ENCODE measurements around the gene AQR.

AQR gene

DNA sequence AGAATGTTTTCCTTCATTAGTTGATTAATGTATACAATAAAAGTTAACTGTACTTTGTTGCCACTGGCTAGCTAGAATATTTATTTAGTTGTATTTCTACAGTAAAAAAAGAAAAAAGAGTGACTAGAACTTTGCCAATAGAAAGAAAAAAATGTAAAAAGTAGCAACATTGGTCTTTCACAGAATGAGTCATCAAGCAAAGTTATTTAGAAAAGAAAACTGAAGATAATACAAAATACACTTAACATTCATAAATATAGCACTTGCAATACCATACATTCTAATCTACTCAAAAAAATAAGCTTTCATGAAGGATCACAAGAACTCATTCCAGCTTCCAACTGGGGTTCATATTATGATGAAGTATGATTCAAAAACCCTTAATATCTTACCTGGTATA is 83.4 kb downstream of the AQR start:
- no peaks in the 10 kb centered on the region for H3K79me2 ChIP-seq (ENCODE audit: insufficient read depth, low read length)
- H3F3A ChIP-seq (ENCODE audit: low read depth), result no peaks in the 10 kb centered on the region
- no peaks in the 10 kb centered on the region for H3K9me3 ChIP-seq (ENCODE audit: insufficient read depth, low read depth, low read length)
- no peaks in the 10 kb centered on the region for H4K20me1 ChIP-seq (ENCODE audit: insufficient read depth, low read length, poor library complexity, severe bottlenecking)
- H3K9me2 ChIP-seq (replicated peaks; ENCODE audit: low read depth, low read length), result no peaks in the 10 kb centered on the region
- no peak overlapping the region for H2AFZ ChIP-seq (ENCODE audit: low read length)
- no peak overlapping the region for H3K9ac ChIP-seq (ENCODE audit: low read depth, low read length, poor library complexity, severe bottlenecking)
- no peak overlapping the region for H3K4me3 ChIP-seq (ENCODE audit: low read length, poor library complexity, severe bottlenecking)
- H3K4me1 ChIP-seq (ENCODE audit: insufficient read depth, low read length, poor library complexity, severe bottlenecking), result no peaks in the 10 kb centered on the region
- H3K36me3 ChIP-seq (ENCODE audit: insufficient read depth, low read length), result peaks cover 80% of the 10 kb centered on the region
- no peak for TF ChIP-seq CTCF (conservative IDR thresholded peaks at IDR 0.05; ENCODE audit: low read length)
- TF ChIP-seq EZH2phosphoT487 (IDR thresholded peaks at IDR 0.05; ENCODE audit: borderline replicate concordance), result no peak
- no peak overlapping the region for H3K4me2 ChIP-seq (ENCODE audit: low read depth, low read length, poor library complexity, severe bottlenecking)
- no peaks in the 10 kb centered on the region for H3K27me3 ChIP-seq (ENCODE audit: insufficient read depth, low read length, poor library complexity, severe bottlenecking)

GRCh38 chr15:34883633-34884032 is 85.9 kb downstream of the AQR start:
- no peak overlapping the region for H3K4me3 ChIP-seq (ENCODE audit: low read length, poor library complexity, severe bottlenecking)
- no peak overlapping the region for H3K4me2 ChIP-seq (ENCODE audit: low read depth, low read length, poor library complexity, severe bottlenecking)
- no peaks in the 10 kb centered on the region for H3K9me2 ChIP-seq (replicated peaks; ENCODE audit: low read depth, low read length)
- H3K4me1 ChIP-seq (ENCODE audit: insufficient read depth, low read length, poor library complexity, severe bottlenecking), result no peaks in the 10 kb centered on the region
- TF ChIP-seq EZH2phosphoT487 (IDR thresholded peaks at IDR 0.05; ENCODE audit: borderline replicate concordance) (no peak), CTCF (conservative IDR thresholded peaks at IDR 0.05; ENCODE audit: low read length) (no peak)
- peaks cover 77% of the 10 kb centered on the region for H3K36me3 ChIP-seq (ENCODE audit: insufficient read depth, low read length)
- H3K9ac ChIP-seq (ENCODE audit: low read depth, low read length, poor library complexity, severe bottlenecking), result no peak overlapping the region
- no peaks in the 10 kb centered on the region for H3K9me3 ChIP-seq (ENCODE audit: insufficient read depth, low read depth, low read length)
- H3K79me2 ChIP-seq (ENCODE audit: insufficient read depth, low read length), result no peaks in the 10 kb centered on the region
- H4K20me1 ChIP-seq (ENCODE audit: insufficient read depth, low read length, poor library complexity, severe bottlenecking), result no peaks in the 10 kb centered on the region
- no peaks in the 10 kb centered on the region for H3F3A ChIP-seq (ENCODE audit: low read depth)
- no peak overlapping the region for H2AFZ ChIP-seq (ENCODE audit: low read length)
- no peaks in the 10 kb centered on the region for H3K27me3 ChIP-seq (ENCODE audit: insufficient read depth, low read length, poor library complexity, severe bottlenecking)

GRCh38 chr15:34883042-34883441 is 86.5 kb downstream of the AQR start:
- H2AFZ ChIP-seq (ENCODE audit: low read length), result no peak overlapping the region
- no peak for TF ChIP-seq CTCF (conservative IDR thresholded peaks at IDR 0.05; ENCODE audit: low read length)
- TF ChIP-seq EZH2phosphoT487 (IDR thresholded peaks at IDR 0.05; ENCODE audit: borderline replicate concordance), result no peak
- H3K4me3 ChIP-seq (ENCODE audit: low read length, poor library complexity, severe bottlenecking), result no peak overlapping the region
- H3K9me3 ChIP-seq (ENCODE audit: insufficient read depth, low read depth, low read length), result no peaks in the 10 kb centered on the region
- H3F3A ChIP-seq (ENCODE audit: low read depth), result no peaks in the 10 kb centered on the region
- H3K27me3 ChIP-seq (ENCODE audit: insufficient read depth, low read length, poor library complexity, severe bottlenecking), result no peaks in the 10 kb centered on the region
- no peaks in the 10 kb centered on the region for H3K79me2 ChIP-seq (ENCODE audit: insufficient read depth, low read length)
- H4K20me1 ChIP-seq (ENCODE audit: insufficient read depth, low read length, poor library complexity, severe bottlenecking), result no peaks in the 10 kb centered on the region
- no peaks in the 10 kb centered on the region for H3K9me2 ChIP-seq (replicated peaks; ENCODE audit: low read depth, low read length)
- H3K36me3 ChIP-seq (ENCODE audit: insufficient read depth, low read length), result peaks cover 73% of the 10 kb centered on the region
- H3K9ac ChIP-seq (ENCODE audit: low read depth, low read length, poor library complexity, severe bottlenecking), result no peak overlapping the region
- no peaks in the 10 kb centered on the region for H3K4me1 ChIP-seq (ENCODE audit: insufficient read depth, low read length, poor library complexity, severe bottlenecking)
- H3K4me2 ChIP-seq (ENCODE audit: low read depth, low read length, poor library complexity, severe bottlenecking), result no peak overlapping the region

Data from Loucy (cell line).